Colonic mucosa (tissue), 4 donors: ENCODE data around the gene EDN3. TPM values are rescaled to one million over a fixed set of nuclear protein-coding genes. Genes with fewer than 3 reads are reported as not detected.

Source experiments
- DNase-seq: peaks from one replicate; pipeline ENCODE4 v3.0.0-alpha.2; 2020
- H3K27ac ChIP-seq: fragments of 200-600 bp; one replicate; pipeline ENCODE4 v1.8.0; 2021
- H3K27me3 ChIP-seq: fragments of 200-600 bp; one replicate; pipeline ENCODE4 v1.8.0; 2021
- H3K36me3 ChIP-seq: fragments of 200-600 bp; one replicate; pipeline ENCODE4 v1.8.0; 2021
- H3K4me1 ChIP-seq: fragments of 200-600 bp; one replicate; pipeline ENCODE4 v1.8.0; 2021; ENCODE audit warnings: mild to moderate bottlenecking
- H3K4me3 ChIP-seq: fragments of 200-600 bp; one replicate; pipeline ENCODE4 v1.8.0; 2021
- H3K9ac ChIP-seq, 2 donors: one replicate each; pipeline ENCODE4 v1.7.0; 2013; ENCODE audit warnings: control low read depth in 2 of 2, low read depth in 2 of 2, low read length in 2 of 2
- H3K9me3 ChIP-seq: fragments of 200-600 bp; one replicate; pipeline ENCODE4 v1.8.0; 2021
- intact Hi-C: fragments of 100-400 bp; cut with DNase I; formaldehyde crosslinking; loops from one replicate; pipeline ENCODE4 v1.14.1; 2022
- total RNA-seq, 2 donors: library from RNA; stranded (reverse); fragmentation: NEBNext Ultra II Directional in 1 of 2; extraction: Animal tissue kit (Norgen Biotek cat#: 25700) in 1 of 2; gene quantifications; one replicate each; pipeline ENCODE4 v1.2.1, GENCODE V29; 2021
- TF ChIP-seq, protein P1 (sequence below): fragments of 200-600 bp; IDR thresholded peaks from one replicate; pipeline ENCODE4 v1.8.0; 2022; ENCODE audit warnings: antibody characterized with exemption, mild to moderate bottlenecking
- donor health status: healthy.
- donor health status: DM: no; HTN: no; CAD: no.
- donor health status: DM: no; HTN: no; CAD: no.

EDN3 gene
- total RNA-seq, 2 donors from 2014 or later: 11.7 to 28.8 TPM

DNA sequence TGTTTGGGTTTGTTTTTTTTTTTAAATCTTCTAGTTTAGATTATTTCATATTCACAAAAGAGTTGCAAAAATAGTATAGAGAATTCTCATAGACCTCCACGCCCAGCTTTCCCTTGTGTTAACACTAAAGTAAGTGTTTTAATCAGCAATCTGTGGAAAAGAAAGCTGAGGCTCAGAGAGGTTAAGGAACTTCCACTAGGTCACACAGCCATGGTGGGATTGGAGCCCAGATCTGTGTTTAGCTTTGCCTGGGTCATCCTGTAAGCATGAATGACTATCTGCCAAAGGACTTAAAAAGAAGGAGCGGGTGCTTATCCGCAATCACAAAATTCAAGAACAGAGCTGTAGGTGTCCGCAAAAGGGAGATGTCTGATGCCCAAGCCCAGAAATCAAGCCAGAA lies 60.5 kb downstream of the EDN3 start:
- DNase-seq: no peak
- no peak overlapping the region for H3K9ac ChIP-seq
- intact Hi-C loops: no loop called here
- H3K4me1 ChIP-seq: no peaks in the 10 kb centered on the region
- H3K4me3 ChIP-seq: no peak overlapping the region
- TF ChIP-seq, protein P1, sequence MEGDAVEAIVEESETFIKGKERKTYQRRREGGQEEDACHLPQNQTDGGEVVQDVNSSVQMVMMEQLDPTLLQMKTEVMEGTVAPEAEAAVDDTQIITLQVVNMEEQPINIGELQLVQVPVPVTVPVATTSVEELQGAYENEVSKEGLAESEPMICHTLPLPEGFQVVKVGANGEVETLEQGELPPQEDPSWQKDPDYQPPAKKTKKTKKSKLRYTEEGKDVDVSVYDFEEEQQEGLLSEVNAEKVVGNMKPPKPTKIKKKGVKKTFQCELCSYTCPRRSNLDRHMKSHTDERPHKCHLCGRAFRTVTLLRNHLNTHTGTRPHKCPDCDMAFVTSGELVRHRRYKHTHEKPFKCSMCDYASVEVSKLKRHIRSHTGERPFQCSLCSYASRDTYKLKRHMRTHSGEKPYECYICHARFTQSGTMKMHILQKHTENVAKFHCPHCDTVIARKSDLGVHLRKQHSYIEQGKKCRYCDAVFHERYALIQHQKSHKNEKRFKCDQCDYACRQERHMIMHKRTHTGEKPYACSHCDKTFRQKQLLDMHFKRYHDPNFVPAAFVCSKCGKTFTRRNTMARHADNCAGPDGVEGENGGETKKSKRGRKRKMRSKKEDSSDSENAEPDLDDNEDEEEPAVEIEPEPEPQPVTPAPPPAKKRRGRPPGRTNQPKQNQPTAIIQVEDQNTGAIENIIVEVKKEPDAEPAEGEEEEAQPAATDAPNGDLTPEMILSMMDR: no peak
- no peaks in the 10 kb centered on the region for H3K9me3 ChIP-seq
- H3K27ac ChIP-seq: no peak overlapping the region
- no peaks in the 10 kb centered on the region for H3K36me3 ChIP-seq
- H3K27me3 ChIP-seq: no peaks in the 10 kb centered on the region

DNA sequence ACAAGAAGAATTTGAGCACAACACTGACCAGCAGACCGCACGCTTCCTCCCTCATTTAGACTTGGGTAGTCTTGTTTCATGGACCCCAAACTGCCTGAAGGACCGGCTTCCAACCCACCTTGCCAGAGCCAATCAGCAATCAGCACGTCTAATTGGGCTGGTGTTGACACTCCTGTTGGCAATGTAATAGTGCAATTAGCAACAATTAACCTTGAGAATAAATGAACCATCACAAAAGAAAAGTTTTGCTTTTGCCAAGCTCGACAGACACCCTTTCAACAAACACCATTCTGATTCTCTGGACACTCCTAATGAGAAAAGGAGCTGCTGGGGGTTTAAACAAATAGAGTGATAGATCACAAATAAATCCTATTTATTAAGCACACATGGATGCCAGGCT lies 61.0 kb downstream of the EDN3 start:
- intact Hi-C loops: no loop called here
- H3K27ac ChIP-seq: no peak overlapping the region
- no peaks in the 10 kb centered on the region for H3K4me1 ChIP-seq
- no peaks in the 10 kb centered on the region for H3K9me3 ChIP-seq
- no peak overlapping the region for H3K9ac ChIP-seq
- no peak for DNase-seq
- H3K4me3 ChIP-seq: no peak overlapping the region
- TF ChIP-seq, protein P1: no peak
- H3K27me3 ChIP-seq: no peaks in the 10 kb centered on the region
- H3K36me3 ChIP-seq: no peaks in the 10 kb centered on the region

DNA sequence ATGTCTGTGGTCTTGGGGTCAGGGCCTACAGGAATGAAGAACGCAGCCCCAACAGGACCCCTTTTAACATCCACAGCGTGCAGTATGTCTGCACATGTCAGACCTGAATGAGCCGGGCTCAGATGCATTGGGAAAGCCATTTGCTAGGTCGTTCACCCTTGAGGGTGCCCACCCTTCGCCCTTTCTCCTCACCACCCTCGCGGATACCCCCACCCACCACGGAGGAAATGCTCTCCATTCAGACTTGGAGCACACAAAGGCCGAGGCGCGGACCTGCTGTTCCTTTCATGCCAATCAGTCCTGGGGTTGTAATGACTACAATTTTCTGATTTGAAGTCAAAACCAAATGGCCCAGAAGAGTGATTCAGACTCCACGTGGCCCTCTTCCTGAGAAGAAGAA lies 62.7 kb downstream of the EDN3 start:
- Histone ChIP-seq H3K27me3 (no peaks in the 10 kb centered on the region), H3K9ac (no peak overlapping the region), H3K4me1 (no peaks in the 10 kb centered on the region), H3K27ac (no peak overlapping the region), H3K36me3 (no peaks in the 10 kb centered on the region), H3K4me3 (no peak overlapping the region), H3K9me3 (no peaks in the 10 kb centered on the region)
- intact Hi-C loops: no loop called here
- no peak for DNase-seq
- TF ChIP-seq, protein P1: no peak

DNA sequence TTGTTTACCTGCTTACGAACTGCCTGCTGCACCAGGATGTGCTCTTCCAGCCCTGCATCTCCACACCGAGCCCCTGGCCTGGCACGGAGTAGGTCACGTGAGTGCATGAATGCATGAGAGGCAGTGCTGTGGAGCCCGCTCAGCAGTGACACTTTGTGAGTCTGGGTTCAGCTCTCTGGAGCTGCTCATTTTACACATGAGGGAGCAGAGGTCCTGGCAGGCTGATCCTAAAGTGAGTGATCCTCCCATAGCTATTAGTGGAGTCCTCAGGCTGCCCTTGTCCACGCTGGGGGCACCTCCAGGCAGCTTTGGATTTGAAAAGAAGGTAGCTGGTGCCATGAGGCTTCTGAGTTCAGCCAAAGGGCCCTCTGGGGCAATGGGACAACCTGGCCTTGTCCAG lies 64.2 kb downstream of the EDN3 start:
- Histone ChIP-seq H3K9ac (no peak overlapping the region), H3K4me3 (no peak overlapping the region), H3K36me3 (no peaks in the 10 kb centered on the region), H3K9me3 (no peaks in the 10 kb centered on the region), H3K4me1 (no peaks in the 10 kb centered on the region), H3K27ac (no peak overlapping the region), H3K27me3 (no peaks in the 10 kb centered on the region)
- intact Hi-C loops: no loop called here
- no peak for DNase-seq
- TF ChIP-seq, protein P1: no peak

DNA sequence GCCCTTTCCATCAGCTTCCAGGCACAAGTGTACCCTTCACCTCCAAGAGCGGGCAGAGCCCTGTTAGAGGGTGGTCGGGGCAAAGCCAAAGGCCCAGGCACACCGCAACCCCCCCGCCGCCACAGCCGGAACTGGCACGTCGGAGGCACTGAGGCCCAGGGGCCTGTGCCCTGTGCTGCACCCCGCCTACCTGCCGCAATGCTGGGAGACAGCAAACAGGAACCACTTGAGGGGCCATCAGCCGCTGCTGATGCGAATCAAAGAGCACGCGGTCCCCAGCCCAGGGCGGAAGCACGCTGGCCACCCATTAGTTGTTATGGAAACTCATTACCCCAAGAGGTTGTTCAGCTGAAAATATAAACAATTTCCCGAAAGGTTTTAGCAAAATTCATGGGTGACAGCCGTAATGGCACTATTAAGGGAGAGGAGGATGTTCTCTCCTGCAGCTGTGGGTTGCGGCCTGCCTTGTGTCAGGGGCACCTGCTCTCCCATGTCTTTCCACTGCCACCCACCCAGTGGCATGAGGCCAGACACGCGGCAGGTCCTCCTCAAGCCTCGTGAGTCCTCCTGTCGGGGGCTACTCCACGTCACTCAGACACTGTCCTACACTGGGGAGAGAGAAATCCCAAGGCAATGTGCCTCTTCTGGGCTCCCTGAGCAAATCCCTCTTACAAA lies 65.3 kb downstream of the EDN3 start:
- H3K36me3 ChIP-seq: no peaks in the 10 kb centered on the region
- H3K4me3 ChIP-seq: no peak overlapping the region
- H3K27ac ChIP-seq: no peak overlapping the region
- no peaks in the 10 kb centered on the region for H3K4me1 ChIP-seq
- TF ChIP-seq, protein P1: no peak
- no peaks in the 10 kb centered on the region for H3K9me3 ChIP-seq
- intact Hi-C loops: no loop called here
- DNase-seq: no peak
- H3K9ac ChIP-seq: no peak overlapping the region
- no peaks in the 10 kb centered on the region for H3K27me3 ChIP-seq
